NCI-H1417 treated with DMSO at 0.1 percent for 48 hours (cell line): ENCODE results near the gene SHROOM3.

Experiments
- DNase-seq: peaks from one replicate; lab custom pipeline; 2025; lab: John Stamatoyannopoulos, UW

Gene SHROOM3

DNA sequence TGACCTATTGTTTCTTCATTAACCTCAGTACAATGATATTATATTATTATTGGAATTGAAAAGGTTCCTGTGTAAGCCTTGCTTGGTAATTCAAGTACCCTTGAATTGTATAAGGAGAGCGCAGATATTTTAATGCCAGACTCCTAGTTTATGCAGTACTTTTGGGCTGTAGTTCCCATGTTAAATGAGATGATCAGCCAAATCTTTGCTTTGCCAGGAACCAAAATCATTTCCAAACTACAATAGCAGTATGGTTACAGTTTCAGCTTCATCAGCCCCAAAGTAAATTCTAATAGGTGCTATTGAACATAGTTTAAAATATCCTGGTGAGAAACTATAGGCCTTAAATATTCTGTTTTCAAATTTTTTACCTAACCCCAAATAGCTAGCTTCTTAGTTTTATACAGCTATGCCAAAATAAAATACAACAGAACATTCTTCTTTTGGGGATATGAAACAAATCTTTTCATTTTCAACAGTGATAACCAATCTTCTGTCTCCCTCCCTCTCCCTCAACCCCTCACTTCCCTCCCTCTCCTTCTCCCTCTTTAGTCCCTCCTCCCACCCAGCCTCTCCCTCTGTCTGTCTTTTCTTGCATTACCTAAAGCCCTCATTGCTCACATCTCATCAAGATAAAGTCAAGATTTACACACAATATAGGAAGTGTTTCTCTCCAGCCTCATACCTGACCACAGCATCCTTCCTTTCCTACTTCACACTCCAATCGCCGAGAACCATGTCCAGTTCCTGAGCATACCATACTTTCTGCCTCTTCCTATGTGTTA is 190.1 kb downstream of the SHROOM3 start:
- no peak for DNase-seq

DNA sequence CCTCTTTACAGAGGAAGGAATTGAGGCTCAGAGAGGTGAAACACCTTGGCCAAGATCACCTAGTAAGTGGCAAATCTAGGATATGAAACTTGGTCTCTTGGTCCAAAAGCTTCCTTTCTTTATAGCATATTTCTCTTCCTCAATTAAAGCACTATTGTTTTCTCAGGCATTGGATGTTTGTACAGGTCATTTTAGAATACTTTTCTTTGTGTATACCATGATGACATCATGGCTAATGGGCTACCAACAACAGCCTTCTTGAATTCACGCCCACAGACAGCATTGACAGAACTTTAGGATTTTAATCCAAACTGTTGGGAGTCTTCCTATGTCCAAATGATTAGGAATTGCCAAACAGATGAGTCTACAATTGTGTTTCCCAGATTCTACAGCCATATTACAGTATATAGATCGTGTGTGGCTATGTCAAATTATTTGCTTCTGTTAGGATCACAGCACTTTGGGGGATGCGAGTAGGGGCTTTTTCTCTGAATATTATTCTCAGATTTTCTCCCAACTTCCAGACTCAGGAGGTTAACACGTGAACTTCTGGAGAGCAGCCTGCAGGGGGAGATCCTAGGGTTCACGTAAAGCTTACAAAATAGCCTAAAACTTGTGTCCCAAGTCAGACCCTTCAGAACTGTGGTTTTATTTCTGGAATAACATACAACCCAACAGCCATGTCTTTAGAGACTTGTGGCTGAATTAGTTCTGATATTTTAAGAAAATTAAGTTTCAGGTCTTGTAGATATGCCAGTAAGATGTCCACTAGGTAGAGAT is 191.8 kb downstream of the SHROOM3 start:
- no peak for DNase-seq

DNA sequence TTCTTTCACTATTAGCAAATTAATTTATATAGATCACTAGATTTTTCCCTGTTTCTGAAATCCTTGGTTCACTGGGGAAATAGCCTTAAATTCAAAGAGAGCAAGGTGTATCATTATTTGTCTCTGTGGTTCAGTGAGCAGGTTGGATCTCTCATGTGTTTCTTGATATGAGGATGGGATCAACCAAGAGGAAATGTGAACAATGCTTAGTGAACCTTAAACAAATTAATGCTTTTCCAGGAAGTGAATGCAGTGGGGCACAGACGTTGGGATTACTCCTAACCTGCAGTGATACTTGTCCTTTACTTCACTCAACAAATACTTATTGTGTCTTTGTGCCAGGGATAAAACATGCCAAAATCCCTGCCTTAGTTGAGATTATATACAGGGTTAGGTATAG is 193.2 kb downstream of the SHROOM3 start:
- DNase-seq, result no peak

DNA sequence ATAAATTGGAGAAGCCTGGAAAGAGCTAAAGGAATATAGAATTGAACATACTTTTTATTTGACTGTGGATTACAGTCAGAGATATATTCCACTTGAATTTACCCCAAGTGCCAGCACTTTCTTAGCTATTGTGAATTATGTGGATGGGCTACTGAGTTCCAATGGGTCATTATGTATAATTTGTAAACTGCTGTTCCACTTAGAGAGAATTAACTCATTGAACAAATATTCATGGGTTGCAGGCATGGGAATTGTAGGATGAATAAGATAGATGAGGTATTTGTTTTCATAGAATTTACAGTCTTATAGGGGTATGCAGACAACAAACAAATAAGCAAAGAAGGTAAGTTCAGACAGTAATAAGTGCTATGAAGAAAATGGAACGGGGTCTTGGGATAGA is 195.7 kb downstream of the SHROOM3 start:
- no peak for DNase-seq

DNA sequence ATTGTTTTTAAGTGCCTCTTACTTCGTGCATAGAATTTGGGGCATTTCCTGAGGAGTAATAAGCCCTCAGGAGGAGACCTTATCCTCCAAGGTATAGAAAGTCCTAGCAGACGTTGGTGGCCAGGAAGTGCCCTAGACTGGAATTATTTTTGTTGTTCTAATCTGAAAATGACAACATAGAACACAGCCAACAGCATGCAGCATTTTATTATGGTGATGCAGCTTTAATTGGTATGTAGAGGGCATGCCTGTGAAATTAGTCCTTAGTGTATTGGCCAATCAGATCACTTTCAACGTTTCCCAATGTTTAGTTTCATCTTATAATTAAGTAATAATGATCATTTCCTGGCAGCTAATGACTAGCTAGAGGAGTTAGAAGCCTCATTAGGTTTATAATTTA is 199.2 kb downstream of the SHROOM3 start:
- DNase-seq, result no peak

DNA sequence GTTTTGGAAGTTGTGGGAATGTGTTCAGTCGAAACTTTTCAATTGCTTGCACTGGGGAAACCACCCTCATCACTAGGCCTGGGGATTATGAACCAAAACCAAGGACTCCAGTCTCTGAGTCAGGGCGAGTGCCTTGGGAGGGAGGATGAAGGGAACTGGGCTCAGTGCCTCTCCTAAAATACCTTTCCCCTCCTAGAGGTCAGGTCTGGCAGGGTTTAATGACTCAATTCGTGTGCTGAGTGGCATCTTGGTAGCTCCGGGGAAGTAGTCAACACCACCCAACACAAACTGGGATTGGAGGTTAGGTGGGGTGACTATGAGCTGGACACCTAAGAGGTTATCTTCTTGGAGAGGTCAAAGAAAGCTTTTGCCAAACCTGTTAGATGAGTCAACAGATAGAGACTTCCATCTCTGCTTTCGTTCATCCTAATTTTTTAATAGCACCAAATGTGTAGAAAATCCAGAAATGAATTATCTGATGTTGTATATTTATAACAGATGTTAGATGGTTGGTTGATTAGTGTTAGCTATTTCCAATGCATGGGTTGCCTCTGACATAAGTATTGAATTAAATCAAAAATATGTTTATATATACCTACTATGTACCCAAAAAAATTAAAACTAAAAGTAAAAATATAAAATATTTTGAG is 202.8 kb downstream of the SHROOM3 start:
- no peak for DNase-seq

DNA sequence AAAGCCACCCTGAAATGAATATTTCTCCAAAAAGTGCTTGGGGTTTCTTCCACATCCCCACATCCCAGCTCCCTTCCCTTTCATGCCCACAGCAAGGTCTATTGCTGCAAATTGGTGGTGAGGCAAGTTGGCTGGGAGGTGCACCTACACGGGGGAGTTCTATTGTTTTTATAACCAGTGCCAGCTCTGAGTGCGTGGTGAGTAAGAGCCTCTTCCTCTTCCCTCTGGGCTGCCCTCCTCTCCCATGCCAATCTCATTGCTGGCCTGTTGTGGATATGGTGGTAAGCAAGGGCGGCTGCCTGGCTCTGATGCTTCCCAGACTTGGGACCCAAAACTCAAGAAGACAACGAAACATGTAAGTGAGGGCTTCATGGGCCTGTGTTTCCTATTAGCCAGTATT is 204.3 kb downstream of the SHROOM3 start:
- no peak for DNase-seq

DNA sequence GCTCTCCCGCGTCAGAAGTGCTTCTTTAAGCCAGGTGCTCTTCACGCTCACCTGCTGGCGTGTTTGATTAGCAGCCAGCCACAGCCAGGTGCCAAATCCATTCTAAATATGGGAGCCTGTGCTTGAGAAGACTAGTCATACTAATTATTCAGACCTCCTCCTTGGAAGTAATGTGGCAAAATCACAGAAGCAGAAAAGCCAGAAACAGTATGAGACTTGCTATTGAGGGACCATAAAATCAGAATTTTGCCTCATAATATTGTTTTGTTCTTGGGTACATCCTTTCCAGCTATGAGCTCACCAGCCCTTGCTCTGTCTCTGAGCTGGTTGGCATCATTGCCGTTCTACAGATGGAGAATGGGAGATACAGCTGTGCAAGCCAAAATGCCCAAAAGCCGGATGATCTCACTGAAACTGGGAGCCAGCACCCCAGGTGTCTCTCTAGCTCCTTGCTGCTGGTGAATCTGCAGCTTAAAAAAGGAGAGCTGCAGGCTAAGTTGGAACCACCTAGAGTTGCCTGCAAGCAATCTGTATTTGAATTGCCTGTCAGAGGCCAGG is 205.4 kb downstream of the SHROOM3 start:
- DNase-seq, result peak; percentile 85

DNA sequence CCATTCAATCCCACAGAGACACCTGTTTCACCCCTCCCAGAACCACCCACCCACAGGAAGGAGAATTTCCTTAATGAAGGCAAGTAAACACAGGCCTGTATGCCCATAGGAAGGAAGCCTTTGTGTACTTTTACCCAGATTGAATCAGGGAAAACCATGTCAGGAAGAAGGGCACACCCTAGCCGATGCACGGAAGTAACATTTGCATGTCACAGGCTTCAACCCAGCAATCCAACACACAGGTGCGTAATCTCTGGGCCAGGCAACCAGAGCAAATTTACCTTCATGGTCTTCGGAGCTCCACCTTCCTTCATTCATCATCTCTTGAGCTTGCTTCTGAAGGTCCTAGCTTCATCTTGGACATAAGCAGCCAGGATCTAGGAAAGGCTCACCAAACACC is 206.3 kb downstream of the SHROOM3 start:
- DNase-seq, result no peak

DNA sequence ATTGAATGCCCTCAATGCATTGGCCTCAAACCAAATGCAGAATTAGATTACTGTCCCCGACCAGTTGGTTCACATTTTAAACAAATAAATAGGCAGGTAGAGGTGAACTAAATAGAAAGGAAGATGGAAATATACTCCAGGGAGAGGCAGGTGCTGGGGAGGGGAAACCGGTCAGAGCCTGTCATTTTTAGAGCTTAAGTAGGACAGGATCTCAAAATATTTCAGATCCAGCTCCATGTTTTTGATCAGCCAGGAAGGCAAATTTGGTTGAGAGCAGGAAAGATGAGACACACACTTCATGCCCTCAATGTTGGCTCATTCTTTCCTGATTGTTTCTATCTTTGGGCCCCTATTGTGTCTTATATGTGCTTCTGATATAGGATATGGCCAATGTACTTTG is 206.7 kb downstream of the SHROOM3 start:
- DNase-seq, result no peak

DNA sequence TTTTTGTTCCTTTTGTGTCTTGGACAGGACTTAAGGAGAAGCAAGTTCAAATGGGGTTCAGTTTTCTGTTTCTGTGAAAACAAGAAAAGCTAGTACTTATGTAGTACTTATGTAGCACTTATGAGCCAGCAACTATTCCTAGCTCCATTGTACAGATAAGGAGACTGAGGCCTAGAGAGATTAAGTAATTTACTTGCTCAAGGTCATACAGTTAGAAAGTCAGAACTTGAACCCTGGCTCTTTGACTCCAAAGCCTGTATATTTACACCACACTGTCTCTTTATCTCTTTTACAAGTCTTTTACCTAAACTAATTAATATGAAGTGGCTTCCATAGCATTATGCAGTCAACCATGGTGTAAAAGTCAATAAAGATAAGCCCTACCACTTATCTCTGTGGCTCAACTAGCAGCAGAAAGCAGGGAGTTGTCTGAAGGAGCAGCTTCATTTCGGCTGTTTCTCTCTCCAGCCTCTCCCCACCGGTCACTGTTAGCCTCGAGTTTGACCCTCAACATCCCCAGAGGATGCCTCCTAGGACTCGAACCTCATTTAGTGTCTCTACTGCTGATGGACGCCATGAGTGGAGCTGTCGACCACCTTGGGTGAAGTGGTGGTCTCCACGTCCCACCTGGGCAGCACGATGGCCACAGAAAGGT is 209.9 kb downstream of the SHROOM3 start:
- no peak for DNase-seq

DNA sequence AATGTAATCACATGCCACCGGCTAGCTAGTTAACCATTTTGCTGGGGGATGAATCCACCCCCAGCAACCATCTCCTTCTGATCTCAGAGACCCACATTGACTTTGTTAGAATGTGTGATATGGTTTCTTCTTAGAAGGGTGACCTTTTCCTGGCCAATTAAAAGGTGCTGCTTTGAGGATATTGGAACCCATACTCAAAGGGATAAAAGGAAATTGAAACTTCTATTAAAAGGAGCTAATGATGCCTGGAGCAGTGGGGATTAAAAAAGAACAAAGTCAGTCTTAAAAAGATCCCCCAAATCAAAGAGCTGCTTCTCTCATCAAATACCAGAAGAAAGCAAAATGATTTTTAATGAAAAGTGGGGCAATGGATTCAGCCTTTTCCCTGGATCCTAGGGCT is 214.1 kb downstream of the SHROOM3 start:
- DNase-seq, result no peak

DNA sequence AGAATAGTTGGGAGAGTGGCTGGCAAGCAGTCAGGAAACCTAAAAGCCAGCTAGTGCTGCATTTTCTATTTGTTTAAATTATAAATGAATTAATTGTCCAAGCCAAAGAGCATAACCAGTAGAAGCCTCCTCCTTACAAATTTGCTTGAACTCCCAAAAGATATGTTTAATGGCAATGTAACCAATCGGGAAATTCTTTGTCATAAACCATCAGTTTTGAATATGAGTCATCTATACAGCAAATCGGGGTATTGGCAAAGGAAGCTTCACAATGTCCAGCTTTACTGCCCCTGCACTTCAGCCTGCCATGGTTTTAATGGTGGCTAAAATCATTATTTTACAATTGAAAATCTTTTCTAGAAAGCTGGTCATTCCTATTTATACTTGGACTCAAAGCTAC is 216.6 kb downstream of the SHROOM3 start:
- DNase-seq, result no peak

DNA sequence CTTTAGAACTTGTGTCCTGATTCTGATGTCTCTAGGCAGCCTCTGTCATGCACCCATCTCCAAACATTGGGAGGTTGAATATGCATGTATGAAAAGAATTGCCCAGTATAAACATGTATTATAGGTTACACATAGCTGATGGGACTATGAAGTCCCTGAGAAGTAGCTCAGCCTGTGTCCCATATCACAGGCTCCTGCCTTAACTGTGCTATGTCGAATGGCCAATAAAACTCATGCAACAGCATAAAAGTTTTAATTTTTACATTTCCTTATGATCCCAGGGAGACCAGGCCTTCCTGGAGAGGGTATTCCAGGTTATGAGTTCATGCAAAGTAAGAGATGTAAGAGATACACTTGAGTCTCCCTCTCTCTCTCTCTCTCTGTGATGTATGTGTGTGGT is 217.4 kb downstream of the SHROOM3 start:
- DNase-seq, result no peak

DNA sequence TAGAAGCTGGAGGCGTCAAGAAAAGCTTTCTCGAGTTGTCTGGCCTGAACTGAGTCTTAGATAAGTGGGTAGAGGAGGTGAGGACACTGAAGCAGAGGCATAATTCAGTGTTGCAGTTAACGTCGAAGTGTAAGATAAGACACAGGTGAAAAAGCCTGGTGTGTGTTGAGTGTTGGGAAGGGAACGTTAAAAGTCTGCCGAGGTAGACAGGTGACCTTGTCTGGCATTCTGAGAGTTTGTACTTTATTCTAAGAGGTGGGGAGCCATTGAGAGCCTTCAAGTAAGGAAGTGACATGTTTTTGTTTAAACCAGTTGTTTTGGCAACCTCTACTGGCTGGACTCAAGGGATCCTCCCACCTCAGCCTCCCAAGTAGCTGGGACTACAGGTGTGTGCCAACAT is 219.1 kb downstream of the SHROOM3 start:
- DNase-seq, result no peak

DNA sequence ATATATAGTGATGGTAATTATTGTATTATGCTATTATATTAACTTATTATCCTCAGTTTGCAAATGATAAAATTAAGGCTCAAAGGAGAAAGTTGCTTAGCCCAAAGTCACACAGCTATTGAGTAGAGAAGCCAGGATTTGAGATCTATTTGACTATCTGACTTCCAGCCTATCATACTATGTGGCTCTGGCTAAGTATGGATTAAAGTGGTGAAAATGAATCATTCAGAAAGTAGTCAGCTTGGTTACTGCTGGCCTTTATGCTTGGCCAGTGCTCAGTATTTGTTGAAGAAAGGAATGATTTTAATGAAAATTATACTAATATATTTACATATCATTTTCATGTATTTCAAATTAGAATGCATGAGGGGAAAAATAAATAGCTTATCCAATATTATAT is 219.8 kb downstream of the SHROOM3 start:
- no peak for DNase-seq

DNA sequence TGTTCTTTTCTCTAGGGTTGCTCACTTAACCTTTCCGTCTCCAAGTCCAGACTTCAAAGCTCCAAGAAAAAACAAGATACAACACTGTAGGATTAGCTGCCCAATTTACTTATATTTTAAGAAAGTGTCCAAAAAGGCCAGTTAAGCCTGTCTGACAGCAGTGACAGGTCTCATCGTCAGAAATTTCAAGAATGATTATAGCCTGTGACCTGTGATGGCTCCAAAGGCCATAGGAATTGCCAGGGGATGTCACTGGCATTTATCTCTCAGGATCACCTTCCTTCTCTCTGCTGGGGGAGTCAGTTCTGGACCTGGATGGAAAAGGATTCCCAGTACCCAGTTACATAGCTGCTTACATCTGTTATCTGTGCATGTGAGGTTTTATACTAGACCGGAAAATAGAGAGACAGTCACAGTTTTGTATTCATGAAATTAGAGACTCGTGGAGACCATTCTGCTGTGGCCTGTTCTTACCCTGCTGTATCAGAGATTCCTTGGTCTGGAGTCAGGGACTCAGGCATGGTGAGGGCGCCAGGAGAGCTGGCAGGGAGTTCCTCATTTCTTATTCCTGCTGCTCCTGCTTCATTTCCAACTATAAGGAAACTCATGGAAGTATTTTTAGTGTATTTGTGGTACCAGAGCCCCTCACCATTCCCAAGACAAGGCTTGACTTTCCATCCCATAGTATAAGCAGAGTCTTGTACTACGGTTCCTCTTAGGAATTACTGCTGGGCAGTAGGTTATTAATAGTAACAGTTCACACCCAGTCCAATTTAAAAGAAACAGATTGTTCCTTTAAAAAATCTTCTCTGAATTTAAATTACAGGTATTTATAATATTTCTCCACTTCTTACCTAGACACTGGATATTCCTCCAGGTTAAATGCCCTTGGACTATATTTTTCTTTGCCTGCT is 220.8 kb downstream of the SHROOM3 start:
- no peak for DNase-seq

DNA sequence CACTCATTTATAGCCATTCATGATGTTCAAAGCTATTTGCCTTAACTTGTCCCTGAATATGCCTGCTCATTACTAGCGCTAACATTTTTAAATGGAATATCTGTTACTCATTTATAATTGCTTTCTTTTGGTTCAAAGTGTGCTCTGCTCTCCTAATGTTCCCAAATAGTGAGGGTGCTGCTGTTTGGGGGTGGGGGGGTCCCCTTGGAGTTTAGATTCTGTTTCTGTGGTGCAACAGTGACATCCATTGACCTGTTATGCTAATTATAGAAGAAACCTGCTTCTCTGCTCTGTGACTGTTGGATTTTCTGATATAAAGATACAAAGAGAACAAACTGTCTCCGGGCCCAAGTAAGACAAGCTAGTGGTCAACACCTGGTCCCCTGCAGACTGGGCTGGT is 222.4 kb downstream of the SHROOM3 start:
- no peak for DNase-seq

DNA sequence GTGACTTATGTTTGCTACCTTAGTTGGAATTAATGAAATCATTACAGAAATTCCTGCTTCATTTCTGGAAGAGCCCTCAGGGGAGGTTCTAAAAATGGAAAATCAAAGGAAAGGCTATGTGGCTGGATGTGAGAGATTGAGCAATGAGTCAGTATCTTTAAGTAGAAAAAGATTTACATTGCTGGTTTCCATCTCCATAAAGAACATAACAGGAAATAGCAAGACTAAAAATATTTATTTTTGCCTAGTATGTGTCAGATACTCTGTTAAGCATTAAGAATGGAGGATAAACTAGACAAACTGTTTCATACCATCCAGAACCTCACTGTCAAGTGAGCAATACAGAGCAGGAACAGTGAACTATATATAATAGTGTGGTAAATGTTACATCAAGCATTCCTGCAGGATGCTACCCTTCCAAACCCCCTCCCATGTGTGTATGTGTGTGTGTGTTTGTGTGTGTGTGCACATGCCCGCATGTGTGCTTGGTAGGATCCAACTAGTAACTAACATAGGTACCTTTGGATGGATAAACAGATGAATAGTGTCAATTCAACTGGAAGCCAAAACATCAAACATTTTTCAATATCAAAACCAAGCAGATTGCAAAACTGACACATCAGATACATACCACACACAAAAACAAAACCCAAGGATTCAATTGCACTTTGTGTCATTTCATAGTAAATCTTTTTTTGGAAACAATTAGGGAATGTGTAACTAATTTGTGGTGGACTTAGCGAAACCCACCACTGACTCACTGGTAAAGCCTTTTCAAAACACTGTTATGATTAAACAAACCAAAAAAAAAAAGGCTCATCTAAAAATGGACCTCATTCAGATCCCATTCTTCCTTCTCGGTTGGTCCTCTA is 223.4 kb downstream of the SHROOM3 start:
- no peak for DNase-seq

DNA sequence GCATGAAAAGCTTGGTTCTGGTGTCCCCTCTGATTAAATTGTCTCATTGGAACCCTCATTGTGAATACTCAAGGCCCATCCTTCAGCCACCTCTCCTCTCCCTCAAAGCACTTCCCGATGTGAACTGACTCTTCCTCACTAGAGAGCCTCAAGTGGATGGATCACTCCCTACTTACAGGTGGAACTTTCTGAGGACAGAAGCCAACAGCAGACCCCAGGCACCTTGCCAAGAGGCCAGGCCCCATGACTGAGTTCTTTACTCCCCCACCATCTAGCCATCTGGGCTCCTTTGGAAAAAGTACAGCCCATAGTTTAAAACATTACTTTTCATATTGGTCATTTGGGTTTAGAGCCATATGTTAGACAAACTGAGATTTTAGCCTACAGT is 224.1 kb downstream of the SHROOM3 start:
- no peak for DNase-seq
